Mesodermal cell (in vitro differentiated cells): ENCODE measurements around the gene BLZF1. TPM values are rescaled to one million over a fixed set of nuclear protein-coding genes. Genes with fewer than 3 reads are reported as not detected.

ENCODE experiments used
- H3K27ac ChIP-seq: 2 replicates; pipeline ENCODE4 v1.7.0; 2013; ENCODE audit warnings: mild to moderate bottlenecking, low read depth, low read length, moderate library complexity; ENCODE audit not compliant: severe bottlenecking
- H3K36me3 ChIP-seq: 2 replicates; pipeline ENCODE4 v1.7.1; 2013; ENCODE audit warnings: mild to moderate bottlenecking, low read length, moderate library complexity; ENCODE audit not compliant: control insufficient read depth, insufficient read depth
- H3K4me1 ChIP-seq: one replicate; pipeline ENCODE4 v1.7.1; 2013; ENCODE audit warnings: mild to moderate bottlenecking, low read length; ENCODE audit not compliant: insufficient read depth, control insufficient read depth, poor library complexity, severe bottlenecking
- H3K4me3 ChIP-seq: 2 replicates; pipeline ENCODE4 v1.7.0; 2013; ENCODE audit warnings: low read length, control low read depth, mild to moderate bottlenecking; ENCODE audit not compliant: insufficient read depth, poor library complexity, severe bottlenecking; ENCODE audit errors: extremely low read depth
- H3K9me3 ChIP-seq: 2 replicates; pipeline ENCODE4 v1.7.1; 2013; ENCODE audit warnings: mild to moderate bottlenecking, low read length, moderate library complexity; ENCODE audit not compliant: control insufficient read depth
- WGBS, 2 experiments: methylation state at CpG; one replicate each; pipeline ENCODE4 v1.1.5; 2013; ENCODE audit warnings: missing lambda C conversion rate in 2 of 2; ENCODE audit not compliant: insufficient coverage in 2 of 2; 5-methylcytosine and 5-hydroxymethylcytosine counted together
- polyA plus RNA-seq, 2 experiments: library from polyadenylated mRNA; stranded (reverse); fragments of 50-300 nt; gene quantifications; one replicate each; pipeline ENCODE4 v1.2.3, GENCODE V29; 2013

Gene BLZF1
- polyA plus RNA-seq (2013, experiment 1 of 2) = 15.8 TPM
- 21.9 TPM for polyA plus RNA-seq (2013, experiment 2 of 2)

- Histone ChIP-seq H3K4me1 (no peaks in the 10 kb centered on the region), H3K4me3 (peak within 1 kb of the TSS; percentile 78), H3K36me3 (peaks cover 22% of the 10 kb centered on the region), H3K9me3 (peaks cover 10% of the 10 kb centered on the region), H3K27ac (peak within 1 kb of the TSS; percentile 76)
- WGBS, 2 experiments = 0% methylated on average over 24 to 35 of the region's 37 CpGs
Measured at GRCh38 chr1:169367686-169368405, at the start of gene BLZF1, which contains the start of gene NME7. Gene BLZF1 (plus strand): TSS chr1:169368195. CDS start chr1:169369523, 1,328 bp downstream. Gene NME7 (minus strand): TSS chr1:169367797. CDS start chr1:169367710, 87 bp downstream.

GRCh38 chr1:169318536-169319244 is 49.3 kb upstream of the BLZF1 start:
- H3K9me3 ChIP-seq = no peaks in the 10 kb centered on the region
- H3K4me1 ChIP-seq = no peaks in the 10 kb centered on the region
- H3K27ac ChIP-seq = no peak overlapping the region
- no peak overlapping the region for H3K4me3 ChIP-seq
- WGBS, 2 experiments = 56 to 83% methylated on average over 1 of the region's 3 CpGs
- H3K36me3 ChIP-seq = no peaks in the 10 kb centered on the region

GRCh38 chr1:169321539-169321938 is 46.5 kb upstream of the BLZF1 start:
- Histone ChIP-seq H3K36me3 (no peaks in the 10 kb centered on the region), H3K9me3 (no peaks in the 10 kb centered on the region), H3K4me1 (no peaks in the 10 kb centered on the region), H3K4me3 (no peak overlapping the region), H3K27ac (no peak overlapping the region)
- no CpG with 5 or more reads among the region's 1 CpG for WGBS, 2 experiments

GRCh38 chr1:169322138-169322537 is 45.9 kb upstream of the BLZF1 start:
- Histone ChIP-seq H3K27ac (no peak overlapping the region), H3K4me1 (no peaks in the 10 kb centered on the region), H3K9me3 (no peaks in the 10 kb centered on the region), H3K4me3 (no peak overlapping the region), H3K36me3 (no peaks in the 10 kb centered on the region)
- WGBS, 2 experiments = no CpG with 5 or more reads among the region's 3 CpGs

GRCh38 chr1:169325117-169325516 is 42.9 kb upstream of the BLZF1 start:
- Histone ChIP-seq H3K36me3 (no peaks in the 10 kb centered on the region), H3K9me3 (no peaks in the 10 kb centered on the region), H3K27ac (no peak overlapping the region), H3K4me1 (no peaks in the 10 kb centered on the region), H3K4me3 (no peak overlapping the region)
- WGBS, 2 experiments = 86% methylated on average over 1 of the region's 1 CpG

GRCh38 chr1:169326261-169326955 is 41.6 kb upstream of the BLZF1 start:
- Histone ChIP-seq H3K27ac (no peak overlapping the region), H3K4me3 (no peak overlapping the region), H3K9me3 (no peaks in the 10 kb centered on the region), H3K4me1 (no peaks in the 10 kb centered on the region), H3K36me3 (no peaks in the 10 kb centered on the region)
- 92% methylated on average over 2 of the region's 3 CpGs for WGBS, 2 experiments

- Histone ChIP-seq H3K4me3 (no peak overlapping the region), H3K36me3 (no peaks in the 10 kb centered on the region), H3K4me1 (no peaks in the 10 kb centered on the region), H3K27ac (no peak overlapping the region), H3K9me3 (no peaks in the 10 kb centered on the region)
Measured at GRCh38 chr1:169326956-169327268, 41.1 kb upstream of the BLZF1 start.

GRCh38 chr1:169327875-169328274 is 40.1 kb upstream of the BLZF1 start:
- Histone ChIP-seq H3K4me3 (no peak overlapping the region), H3K27ac (no peak overlapping the region)
- 77 to 88% methylated on average over 1 to 2 of the region's 2 CpGs for WGBS, 2 experiments

GRCh38 chr1:169329383-169329782 is 38.6 kb upstream of the BLZF1 start:
- H3K27ac ChIP-seq = no peak overlapping the region
- H3K4me1 ChIP-seq = no peaks in the 10 kb centered on the region
- H3K9me3 ChIP-seq = no peaks in the 10 kb centered on the region
- no peak overlapping the region for H3K4me3 ChIP-seq
- no peaks in the 10 kb centered on the region for H3K36me3 ChIP-seq
- 88 to 100% methylated on average over 1 of the region's 1 CpG for WGBS, 2 experiments

More at GRCh38 chr1:169327875-169328274, 40.1 kb upstream of the BLZF1 start:
- H3K36me3 ChIP-seq = no peaks in the 10 kb centered on the region
- H3K4me1 ChIP-seq = no peaks in the 10 kb centered on the region
- H3K9me3 ChIP-seq = no peaks in the 10 kb centered on the region

GRCh38 chr1:169330927-169331326 is 37.1 kb upstream of the BLZF1 start:
- WGBS, 2 experiments = no CpG with 5 or more reads among the region's 2 CpGs
- H3K4me3 ChIP-seq = no peak overlapping the region

More at GRCh38 chr1:169330927-169331326, 37.1 kb upstream of the BLZF1 start:
- Histone ChIP-seq H3K27ac (no peak overlapping the region), H3K36me3 (peaks cover 3% of the 10 kb centered on the region), H3K4me1 (no peaks in the 10 kb centered on the region), H3K9me3 (no peaks in the 10 kb centered on the region)
